Brain pericyte (primary cell): ENCODE data around the gene HMCN2.

Source experiments
- DNase-seq: peaks from one replicate; pipeline ENCODE4 v3.0.0-alpha.2; 2012; ENCODE audit warnings: low read depth, low spot score

HMCN2 gene

DNA sequence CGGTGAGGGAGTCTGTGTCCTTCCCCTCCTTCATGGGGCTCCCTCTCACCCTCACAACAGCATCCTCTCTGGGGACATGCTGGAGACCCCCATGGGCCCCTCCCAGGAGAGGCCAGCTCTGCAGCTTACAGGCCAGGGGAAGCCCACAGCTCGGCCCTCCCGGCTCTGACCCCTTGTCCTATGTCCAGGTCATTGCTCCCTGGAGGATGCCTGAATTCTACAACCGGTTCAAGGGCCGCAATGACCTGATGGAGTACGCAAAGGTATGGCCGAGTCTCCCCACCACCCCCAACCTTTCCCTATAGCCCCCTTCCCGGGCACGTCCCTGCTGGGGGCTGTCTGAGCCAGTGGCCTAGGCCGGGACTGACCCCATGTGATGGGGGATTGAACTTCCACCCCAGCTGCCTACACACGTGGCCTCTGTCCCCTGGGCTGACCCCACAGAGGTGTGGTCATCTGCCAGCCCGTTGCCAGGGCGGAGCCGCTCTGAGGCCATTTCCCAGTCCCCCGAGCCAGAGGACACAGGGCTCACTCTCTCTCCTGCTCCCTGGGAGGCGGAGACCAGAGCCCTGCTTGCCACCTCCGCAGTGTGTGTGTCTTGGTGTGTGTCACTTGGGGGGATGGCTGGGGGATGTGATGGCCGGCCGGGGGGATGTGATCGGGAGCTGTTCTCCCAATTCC is 201.1 kb downstream of the HMCN2 start:
- DNase-seq: no peak

DNA sequence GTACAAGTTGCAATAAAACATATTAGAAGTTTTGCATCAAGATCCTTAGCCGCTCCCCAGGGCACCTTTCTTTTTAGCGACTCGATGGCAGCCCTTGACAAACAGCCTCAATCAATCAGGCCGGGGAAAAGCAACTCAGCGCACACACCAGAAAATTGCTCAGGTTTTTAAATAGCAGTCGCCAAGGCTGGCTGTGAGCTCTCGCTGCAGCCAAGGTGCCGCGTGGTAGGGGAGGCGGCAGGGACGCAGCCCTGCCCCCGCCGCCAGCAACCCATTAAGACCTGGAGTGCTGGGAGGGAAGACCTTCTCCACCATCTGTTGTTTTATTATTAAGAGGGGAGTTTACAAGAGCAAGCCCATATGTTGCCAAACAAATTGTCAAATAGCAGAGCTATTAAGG is 201.8 kb downstream of the HMCN2 start:
- no peak for DNase-seq

DNA sequence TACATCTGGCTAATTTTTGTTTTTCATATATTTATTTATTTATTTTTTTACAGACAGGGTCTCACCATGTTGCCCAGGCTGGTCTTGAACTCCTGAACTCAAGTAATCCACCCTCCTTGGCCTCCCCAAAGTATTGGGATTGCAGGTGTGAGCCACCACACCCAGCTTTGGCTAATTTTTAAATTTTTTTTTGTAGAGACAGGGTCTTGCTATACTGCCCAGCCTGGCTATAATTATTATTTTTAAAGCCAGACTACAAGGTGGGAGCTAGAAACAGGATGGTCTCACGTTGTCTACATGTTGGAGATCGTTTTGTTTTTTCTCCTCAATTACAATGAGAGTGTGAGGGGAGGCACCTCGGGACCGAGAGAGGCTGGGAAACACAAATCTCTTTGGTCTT is 203.0 kb downstream of the HMCN2 start:
- DNase-seq: no peak

DNA sequence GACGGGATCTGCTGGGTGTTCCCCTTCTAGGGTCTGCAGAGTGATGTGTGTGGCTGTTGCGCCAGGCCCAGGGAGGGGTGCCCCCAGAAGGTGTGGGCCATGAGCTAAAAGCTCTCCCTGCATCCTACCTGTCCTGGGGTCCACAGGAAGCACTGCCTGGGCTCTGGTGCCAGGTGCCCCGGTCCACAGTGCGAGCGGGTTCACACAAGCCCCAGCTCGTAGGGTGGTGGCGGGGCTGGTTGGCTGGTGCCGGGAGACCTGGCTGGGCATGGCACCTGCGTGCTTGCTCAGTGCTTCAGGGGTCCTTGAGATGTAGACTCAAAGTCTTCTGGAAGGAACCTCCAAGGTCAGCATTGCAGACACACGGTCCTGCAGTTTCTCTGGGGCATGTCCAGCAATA is 204.7 kb downstream of the HMCN2 start:
- no peak for DNase-seq

DNA sequence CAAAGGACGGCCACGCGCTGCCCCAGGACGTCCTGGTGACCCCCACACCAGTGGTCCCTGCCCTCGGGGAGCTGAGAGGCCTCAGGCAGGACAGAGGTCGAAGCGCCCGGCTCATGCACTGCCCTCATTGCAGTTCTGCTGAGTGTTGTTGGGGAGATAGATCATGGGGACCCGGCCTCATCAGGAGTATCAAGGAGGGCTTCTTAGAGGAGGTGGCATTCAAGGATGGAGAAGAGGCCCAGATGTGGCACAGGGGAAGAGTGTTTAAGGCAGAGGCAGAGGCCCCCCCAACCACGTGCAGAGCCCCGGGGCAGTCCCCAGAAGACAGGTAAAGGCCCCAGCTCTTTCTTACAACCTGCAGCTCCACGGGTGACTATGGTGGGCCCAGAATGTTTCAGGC is 205.4 kb downstream of the HMCN2 start:
- no peak for DNase-seq

DNA sequence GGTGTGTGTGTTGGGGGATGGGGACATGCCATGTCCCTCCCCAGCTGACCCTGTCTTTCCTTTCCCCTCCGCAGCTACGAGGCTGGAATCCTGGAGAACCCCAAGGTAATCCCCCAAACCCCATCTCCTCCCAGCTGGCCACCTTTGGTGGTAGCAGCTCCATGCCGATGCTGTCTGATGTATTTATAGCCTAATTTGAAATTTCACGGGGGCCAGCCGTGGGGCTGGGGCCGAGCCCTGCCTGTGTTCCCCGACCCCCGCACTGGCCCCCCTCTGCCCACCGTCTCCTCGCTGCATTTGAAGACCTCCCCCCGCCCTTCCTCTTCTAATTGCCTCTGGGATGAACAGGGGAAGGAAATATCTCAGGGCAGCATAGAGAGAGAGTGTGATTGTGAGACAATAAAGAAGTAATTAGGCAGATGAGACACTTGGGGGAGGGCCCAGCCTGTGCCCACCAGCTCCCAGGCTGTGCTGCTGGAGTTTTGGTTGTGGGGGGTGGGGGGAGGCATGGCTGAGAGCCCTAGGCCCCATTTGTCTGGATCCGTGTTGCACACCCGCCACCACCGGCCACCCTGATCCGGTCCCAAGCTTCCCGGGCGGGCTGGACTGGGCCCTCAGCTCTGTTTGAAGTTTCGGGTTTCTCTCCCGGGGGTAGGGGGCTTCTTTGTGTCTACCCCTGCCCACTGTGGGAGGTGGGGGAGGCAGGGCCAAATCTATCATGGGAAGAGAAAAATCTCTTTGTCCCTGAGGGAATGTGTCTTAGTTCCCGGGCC is 206.0 kb downstream of the HMCN2 start:
- no peak for DNase-seq

DNA sequence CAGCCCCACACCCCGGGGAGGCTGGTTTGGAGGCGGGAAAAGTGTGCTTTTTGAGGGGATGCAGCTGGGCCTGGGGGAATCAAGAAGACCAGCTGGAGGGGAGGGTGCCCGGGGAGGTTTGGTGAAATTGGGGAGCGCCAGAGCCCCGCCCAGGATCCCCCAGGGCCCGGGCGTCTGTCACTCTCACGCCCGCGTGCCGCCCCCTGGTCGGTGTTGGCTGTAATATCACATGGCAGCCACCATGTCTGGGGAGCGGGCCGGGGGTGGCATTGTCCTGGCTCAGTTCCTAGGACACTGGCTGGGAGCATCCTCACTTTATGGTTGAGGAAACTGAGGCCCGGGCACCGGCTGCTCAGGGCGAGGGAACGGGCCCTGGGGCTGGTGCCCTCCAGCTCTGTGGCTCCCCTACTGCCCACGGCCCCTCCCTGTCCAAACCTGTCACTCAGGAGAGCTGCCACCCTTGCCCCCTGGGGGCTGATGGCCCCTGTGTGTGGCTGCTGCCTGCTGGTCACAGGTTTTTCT is 206.7 kb downstream of the HMCN2 start:
- no peak for DNase-seq

DNA sequence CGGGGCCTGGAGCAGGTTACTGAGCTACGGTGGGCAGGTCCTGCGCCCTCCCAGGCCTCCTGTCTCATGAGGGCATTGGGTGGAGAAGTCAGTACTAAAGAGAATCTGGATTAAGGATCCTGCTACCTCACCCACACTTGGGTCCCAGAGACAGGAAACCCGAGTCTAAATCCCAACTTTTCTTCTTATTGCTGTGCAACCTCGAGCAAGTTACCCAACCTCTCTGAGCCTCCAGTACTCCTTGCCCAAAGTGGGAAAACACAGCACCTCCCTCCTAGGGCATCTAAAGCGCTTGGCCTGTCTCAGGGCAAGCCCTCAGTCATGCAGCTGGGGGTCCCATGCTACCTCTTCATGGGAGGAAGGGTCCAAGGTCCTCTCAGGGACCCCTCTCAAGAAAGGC is 207.4 kb downstream of the HMCN2 start:
- no peak for DNase-seq

DNA sequence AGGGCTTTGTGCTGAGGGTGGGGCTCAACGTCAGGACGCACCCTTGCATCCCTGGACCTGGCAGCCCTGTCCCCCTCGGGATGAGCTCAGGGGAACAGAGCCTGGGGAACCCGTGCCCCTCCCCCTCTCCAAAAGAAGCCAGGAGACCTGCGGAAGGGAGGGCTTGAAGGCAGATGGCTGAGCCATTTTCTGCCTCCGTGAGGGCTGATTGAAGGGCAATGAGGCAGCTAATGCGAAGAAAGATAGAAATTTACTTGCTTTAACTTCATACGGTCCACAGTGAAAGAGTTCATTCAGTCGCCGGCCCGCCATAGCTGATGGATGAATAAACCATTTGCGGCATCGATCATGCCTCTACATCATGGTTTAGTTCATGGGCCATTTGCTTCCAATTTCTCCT is 208.0 kb downstream of the HMCN2 start:
- DNase-seq: no peak

DNA sequence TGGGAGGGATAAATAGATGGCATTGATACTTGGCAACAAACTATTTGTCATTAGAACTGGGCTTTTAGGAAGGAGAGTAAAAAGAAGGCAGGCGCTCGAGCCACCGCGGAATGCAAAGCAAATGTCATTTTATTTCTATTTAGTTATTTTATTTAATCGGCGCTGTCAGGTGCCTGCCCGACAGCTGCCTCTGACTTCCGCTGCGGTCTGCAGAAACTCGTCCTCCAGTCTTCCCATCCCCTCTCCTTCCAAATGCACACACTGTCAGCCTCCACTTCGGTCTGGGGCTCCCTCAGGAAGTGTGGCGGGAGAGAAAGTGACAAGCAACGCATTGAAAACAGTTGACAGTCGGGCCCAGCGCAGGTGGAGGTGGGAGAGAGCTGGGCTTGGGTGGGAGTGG is 208.5 kb downstream of the HMCN2 start:
- DNase-seq: no peak

DNA sequence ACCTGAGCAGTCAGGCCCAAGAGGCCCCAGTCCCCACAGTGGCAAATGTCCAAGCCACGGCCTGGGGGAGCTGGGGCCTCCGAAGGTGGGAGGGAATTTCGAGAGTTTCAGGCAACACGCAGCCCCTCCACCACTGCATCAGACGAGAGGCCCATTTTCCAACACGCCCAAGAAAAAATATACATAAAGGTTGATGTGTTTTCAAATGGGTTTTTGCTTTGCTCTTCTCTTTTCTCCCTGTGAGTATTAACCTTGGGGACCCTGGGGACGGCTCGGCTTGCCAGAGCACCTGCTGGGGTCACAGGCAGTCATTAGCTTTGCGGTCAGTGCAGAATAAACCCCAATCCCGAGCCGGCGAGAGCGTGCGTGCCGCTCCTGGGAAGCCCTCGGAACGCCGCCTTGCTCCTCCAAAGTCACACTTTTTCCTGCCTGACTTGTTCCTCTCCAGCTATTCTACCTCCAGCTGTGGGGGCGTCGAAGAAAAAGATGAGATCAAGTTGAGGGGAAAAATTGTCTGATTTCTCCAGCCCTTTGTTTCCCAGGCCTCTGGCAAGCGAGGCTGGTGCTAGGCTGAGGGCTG is 210.7 kb downstream of the HMCN2 start:
- DNase-seq: no peak

DNA sequence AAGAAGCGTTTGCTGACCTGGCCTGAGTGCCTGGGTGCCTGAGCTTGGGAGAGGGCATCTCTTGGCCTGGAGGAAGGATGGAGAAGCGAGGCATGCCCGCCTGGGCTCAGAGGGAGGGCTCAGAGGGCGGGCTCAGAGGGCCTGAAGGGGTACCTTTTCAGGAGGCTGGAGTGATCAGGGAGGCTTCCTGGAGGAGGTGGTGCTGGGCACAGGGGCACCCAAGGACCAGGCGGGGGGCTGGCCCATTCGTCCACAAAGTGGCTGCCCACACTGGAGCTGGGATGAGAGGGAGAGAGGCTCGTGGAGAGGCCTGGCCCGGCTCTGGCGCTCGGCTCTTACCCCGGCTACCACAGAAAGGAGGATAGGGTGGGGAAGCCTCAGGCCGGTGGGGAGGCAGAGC is 212.0 kb downstream of the HMCN2 start:
- no peak for DNase-seq

DNA sequence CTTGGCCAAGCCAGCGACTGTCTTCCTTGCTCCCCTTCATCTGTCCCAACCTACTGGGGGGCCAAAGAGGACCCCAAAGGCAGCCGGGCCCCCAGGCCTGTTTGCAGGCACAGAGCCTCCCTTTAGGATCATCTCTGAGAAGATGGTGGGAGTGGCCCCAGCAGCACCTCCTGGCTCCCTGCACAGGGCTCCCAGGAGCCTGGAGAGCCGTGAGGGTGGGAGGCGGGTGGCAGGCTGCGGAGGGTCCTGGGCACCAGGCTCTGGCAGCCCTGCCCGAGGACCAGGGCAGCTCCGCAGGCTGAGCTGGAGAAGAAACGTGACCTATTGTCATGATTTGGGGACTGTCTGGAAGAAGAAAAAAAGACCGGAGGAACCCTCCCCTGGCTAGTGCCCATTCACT is 212.6 kb downstream of the HMCN2 start:
- no peak for DNase-seq

DNA sequence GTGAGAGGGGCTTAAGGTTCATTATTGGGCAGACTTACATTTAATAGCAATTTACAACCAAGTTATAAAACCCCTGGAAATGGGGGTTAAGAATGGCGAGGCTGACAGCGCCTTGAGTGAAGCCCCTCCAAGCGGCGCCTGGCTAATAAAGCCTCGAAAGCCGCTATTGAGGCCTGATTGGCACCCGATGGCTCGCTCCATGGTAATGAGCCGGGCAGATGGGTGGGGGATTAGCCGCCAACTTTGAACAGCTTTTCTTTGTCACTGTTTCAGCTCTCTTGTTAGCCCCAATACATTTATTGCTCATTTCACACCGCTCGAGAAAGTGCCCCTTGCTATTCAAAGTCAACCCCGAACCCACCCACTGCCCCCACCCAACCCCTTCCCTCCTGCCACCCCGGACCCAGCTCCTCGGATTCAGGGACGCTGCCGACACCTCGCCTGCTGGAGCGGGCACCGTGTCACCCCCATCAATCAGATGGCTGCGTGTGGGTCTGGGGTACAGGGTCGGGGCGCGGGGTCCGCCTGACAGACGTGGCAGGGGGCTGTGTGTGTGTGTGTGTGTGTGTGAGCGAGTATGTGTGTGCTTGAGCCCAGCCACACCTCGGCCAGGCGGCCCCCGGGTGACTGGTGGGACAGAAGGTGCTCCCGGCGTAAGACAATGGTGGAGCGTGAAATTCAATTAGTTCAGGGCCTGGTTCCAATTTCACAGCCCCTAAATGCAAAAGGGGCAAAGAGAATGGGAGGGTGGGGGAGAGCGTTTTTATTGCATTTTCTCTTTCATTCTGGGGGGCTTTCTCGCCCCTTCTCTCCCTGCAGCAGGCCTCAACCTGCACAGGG is 213.4 kb downstream of the HMCN2 start:
- DNase-seq: no peak

DNA sequence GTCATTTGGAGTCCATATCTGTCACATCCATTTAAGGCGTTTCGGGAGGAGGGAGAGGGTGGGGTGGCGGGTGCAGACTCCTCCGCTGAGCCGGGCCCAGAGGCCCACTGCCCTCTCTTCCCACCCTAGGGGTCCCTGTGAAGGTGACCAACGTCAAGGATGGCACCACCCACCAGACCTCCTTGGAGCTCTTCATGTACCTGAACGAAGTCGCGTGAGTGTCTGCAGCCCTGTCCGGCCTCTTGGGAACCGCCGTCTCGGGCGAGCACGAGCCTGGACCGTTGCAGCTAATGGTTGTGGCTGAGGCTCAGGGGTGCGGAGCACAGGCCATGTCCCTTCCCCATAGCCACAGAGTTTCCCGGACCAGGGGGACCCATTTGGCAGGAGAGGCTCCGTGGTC is 214.0 kb downstream of the HMCN2 start:
- no peak for DNase-seq

DNA sequence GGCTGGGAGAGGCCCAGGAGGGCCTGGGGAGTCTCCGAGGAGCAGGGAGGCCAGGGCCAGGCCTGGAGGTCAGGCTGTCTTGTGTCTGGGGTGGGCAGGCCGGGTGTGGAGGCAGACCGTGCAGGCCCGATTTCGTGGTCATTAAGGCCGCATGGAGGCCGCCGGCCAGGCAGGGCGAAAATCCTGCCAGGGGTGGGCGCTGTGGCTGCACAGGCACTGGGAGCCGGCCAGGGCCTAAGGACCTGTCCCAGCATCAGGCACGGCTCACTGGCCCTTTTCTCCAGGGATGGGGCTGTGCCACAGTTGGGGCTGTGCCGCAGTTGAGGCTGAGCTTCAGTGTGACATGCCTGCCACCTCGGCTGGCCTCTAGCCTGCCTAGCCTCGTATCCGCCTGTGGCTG is 215.1 kb downstream of the HMCN2 start:
- DNase-seq: no peak

DNA sequence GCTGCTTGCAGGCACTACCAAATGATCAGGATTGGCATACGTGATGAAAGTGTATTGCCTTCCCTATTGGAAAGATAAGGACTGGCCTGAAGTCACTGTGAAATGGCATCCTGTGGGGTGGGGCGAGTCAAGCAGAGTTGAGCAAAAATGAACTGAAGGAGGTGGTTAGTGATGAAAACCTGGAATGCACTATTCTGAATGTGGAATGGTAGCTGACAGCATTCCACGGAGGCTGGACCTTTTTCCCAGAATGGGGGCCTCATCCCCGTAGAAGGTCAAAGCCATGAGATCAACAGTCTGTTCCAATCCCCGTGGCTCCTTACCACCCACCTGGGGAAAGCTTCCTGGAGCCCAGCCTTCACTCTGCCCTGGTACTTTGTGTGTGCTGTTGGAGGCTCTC is 216.9 kb downstream of the HMCN2 start:
- DNase-seq: no peak

DNA sequence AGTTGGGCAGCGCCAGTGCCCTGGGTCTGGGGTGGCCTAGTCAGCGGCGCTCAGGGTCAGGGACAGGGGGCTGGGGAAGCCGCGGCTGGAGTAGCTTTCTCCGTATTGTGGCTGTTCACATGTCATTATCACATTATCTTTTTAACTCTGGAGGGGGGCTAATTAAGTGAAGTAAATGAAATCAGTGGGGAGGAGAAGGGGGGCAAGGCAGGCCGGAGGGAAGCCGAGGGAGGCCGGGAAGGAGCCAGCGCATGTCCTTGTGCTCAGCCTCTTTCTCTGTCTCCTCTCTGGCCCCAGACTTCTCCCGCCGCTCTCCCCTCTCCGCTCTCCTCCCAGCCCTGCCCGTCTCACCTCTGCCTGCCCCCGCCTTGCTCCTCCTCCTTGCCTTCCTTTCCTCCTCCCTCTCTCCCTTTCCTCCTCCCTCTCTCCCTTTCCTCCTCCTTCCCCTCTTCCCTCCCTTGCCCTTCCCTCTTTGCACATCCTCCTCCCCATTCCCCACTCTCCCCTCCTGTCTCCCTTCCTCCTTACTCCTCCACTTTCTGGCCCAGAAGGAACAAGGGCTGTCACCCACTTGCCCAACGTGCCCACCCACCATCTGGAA is 217.9 kb downstream of the HMCN2 start:
- no peak for DNase-seq
